K562 (cell line): ENCODE results near the gene PPP1R15B.

Experiments used
- ARID1B ChIP-seq: fragments of 450-650 bp; IDR thresholded peaks from 2 replicates; pipeline ENCODE4 v1.6.1; 2016; ENCODE audit warnings: antibody characterized with exemption, mild to moderate bottlenecking, inconsistent platforms
- CBFB ChIP-seq: sonication (generic); formaldehyde crosslinking; IDR thresholded peaks from 2 replicates; pipeline ENCODE4 v1.4.0; 2020; ENCODE audit warnings: mild to moderate bottlenecking, missing genetic modification reagents
- NFYB ChIP-seq: IDR thresholded peaks from 2 replicates; pipeline ENCODE4 v1.6.1; 2011; ENCODE audit warnings: mild to moderate bottlenecking, moderate library complexity; ENCODE audit not compliant: insufficient read length; ENCODE audit errors: extremely low read depth
- TF ChIP-seq, protein P1 (sequence below): sonication (generic); formaldehyde crosslinking; IDR thresholded peaks from 2 replicates; pipeline ENCODE4 v1.8.1; 2023; ENCODE audit warnings: mild to moderate bottlenecking, missing genetic modification reagents

DNA sequence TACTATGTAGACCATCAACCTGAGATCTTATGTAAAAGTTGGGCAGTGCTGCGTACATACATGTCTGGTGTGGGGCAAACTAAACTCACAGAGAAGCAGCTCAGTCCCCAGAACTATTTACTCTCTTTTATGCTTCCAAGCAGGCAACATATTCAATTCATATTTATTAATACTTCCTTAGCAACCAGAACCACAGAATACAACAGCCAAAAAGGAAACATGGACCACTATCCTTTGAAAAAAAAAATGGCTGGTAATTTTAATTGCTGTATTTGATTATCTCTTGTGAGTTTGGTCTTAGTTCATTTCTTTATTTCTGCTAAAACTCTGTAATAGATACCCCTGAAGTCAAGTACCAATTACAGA, 1.5 kb upstream of the PPP1R15B start:
- TF ChIP-seq, protein P1, sequence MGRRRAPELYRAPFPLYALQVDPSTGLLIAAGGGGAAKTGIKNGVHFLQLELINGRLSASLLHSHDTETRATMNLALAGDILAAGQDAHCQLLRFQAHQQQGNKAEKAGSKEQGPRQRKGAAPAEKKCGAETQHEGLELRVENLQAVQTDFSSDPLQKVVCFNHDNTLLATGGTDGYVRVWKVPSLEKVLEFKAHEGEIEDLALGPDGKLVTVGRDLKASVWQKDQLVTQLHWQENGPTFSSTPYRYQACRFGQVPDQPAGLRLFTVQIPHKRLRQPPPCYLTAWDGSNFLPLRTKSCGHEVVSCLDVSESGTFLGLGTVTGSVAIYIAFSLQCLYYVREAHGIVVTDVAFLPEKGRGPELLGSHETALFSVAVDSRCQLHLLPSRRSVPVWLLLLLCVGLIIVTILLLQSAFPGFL (CRISPR knock-in tag), result no peak
- TF ChIP-seq NFYB, result no peak
- TF ChIP-seq CBFB (CRISPR knock-in tag), result no peak
- TF ChIP-seq ARID1B, result no peak
